ENCODE data around the gene CCDC187.
A peak's percentile ranks its signal among the peaks of the same experiment; 100 is the strongest.

The CCDC187 gene

DNA sequence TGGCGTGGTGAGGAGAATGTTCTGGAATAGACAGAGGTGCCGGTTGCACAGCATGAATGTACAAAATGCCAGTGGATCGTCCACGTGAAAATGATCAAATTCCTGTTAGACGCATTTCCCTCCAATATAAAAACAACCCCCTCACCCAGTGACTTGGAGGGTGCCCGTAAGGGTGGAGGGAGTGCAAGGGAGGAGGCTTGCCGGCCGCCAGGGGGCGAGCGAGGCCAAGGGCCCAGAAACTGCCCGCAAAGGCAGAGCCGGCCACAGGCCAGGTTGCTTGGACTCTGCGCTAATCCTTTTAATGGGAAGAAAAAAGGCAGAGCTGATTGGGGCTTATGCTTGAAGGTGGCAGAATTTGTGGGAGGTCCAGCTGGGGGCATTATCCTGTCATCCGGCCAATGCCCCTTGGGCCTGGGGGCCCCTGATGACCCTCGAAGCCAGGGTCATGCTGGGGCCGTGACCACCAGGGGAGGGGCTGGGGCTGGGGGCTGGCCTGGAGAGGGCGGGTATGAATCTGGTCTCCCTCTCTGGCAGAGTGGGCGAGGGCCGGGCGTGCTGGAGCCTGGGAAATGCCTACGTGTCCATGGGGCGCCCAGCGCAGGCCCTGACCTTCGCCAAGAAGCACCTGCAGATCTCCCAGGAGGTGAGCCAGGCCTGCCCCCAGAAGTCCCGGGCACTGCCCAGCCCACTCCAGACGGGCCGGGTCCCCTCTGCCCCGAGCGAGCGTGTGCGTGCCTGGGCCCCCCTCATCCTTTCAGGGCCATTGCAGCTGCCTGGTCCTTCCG is 35.5 kb upstream of the CCDC187 start:
- DNase-seq = peak; percentile 35

GRCh38 chr9:136338511-136338910 is 34.6 kb upstream of the CCDC187 start:
- DNase-seq = no peak

- no peak for DNase-seq
Measured at GRCh38 chr9:136337416-136338395, 33.8 kb upstream of the CCDC187 start.

DNA sequence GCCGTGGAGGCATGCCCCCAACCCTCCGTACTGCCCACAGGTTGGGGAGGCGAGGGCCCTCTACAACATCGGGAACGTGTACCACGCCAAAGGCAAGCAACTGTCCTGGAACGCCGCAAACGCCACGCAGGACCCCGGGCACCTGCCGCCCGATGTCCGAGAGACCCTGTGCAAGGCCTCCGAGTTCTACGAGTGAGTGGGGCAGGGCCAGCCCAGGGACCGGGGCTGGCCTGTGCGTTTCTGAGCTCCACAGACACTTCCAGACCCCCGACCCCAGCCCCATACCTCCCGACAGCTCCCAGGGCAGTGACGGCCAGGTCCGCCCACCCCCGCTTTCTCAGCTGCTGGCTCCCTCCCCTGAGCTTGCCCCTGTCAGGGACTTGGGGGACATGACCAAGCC is 33.0 kb upstream of the CCDC187 start:
- DNase-seq = no peak

DNA sequence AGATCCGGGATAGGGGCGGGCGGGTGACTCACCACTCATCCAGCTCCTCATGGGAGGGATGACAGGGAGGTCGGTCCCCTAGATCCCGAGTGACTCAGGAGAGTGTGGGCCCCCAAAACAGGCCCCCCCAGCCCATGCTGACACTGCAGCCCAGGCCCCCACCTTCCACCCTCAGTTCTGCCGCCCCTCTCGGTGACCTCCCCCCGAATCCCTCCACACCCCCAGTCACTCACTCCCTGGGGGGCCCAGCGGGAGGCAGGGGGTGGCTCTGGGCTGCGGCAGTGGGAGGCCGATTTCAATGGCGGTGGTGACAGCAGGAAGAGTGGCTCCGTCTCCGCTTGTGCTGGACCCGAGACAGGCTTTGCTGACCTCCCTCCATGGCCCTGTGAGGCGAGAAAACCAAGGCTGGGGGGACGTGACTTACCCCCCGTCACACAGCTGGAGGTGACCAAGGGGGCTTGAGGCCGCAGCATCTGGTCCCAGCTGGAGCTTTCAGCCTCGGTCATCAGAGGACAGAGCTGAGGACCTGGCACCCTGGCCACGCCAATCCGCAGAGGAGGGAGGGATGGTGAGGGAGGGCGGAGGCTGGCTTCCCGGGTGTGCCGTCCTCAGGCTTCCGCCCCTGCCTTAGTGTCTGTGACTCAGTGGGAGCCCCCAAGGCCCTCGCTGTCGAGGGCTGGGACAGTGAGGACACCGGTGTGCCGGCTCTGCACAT is 32.4 kb upstream of the CCDC187 start:
- DNase-seq = no peak

GRCh38 chr9:136335296-136336155 is 31.6 kb upstream of the CCDC187 start:
- DNase-seq = no peak

GRCh38 chr9:136334541-136334940 is 30.6 kb upstream of the CCDC187 start:
- DNase-seq = no peak

DNA sequence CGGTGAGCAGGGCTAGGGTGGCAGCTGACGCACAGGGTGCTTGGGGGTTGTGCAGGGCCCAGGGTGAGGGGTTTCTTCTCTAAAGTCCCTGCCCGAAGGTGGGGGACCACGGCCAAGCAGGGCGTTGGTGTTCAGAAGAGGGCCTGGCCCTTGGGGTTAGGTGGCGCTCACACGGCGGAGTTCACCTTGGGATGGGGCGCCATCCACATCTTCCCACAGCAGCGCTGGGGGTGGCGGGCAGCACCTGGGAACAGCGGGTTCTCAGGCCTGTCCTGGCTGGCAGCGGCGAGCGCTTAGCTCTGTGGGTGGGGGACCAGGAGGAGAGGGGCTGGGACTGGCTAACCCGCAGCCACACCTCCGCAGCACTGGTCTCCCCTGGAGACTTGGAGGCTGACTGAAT is 29.6 kb upstream of the CCDC187 start:
- no peak for DNase-seq

DNA sequence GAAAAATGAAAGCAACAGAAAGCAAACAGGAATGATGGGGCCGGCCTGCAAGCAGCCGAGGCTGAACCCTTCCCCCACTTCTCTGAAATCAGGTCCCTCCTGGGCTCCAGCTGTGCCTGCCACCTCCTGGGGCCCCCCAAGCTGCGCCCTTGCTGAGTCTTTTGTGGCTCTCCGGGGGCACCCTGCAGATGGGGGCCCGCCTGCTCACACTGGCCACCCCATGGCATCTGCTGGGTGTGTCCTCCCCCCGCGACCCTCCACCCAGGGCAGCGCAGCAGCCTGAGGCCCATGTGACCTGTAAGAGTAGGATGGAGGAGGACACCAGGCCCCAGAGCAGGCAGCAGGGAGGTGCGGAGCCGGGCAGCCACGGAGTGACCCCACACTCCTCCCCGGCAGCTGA is 29.2 kb upstream of the CCDC187 start:
- DNase-seq = no peak

GRCh38 chr9:136332482-136332983 is 28.6 kb upstream of the CCDC187 start:
- DNase-seq = no peak

GRCh38 chr9:136331556-136332481 is 27.9 kb upstream of the CCDC187 start:
- no peak for DNase-seq

GRCh38 chr9:136331030-136331429 is 27.1 kb upstream of the CCDC187 start:
- DNase-seq = no peak

DNA sequence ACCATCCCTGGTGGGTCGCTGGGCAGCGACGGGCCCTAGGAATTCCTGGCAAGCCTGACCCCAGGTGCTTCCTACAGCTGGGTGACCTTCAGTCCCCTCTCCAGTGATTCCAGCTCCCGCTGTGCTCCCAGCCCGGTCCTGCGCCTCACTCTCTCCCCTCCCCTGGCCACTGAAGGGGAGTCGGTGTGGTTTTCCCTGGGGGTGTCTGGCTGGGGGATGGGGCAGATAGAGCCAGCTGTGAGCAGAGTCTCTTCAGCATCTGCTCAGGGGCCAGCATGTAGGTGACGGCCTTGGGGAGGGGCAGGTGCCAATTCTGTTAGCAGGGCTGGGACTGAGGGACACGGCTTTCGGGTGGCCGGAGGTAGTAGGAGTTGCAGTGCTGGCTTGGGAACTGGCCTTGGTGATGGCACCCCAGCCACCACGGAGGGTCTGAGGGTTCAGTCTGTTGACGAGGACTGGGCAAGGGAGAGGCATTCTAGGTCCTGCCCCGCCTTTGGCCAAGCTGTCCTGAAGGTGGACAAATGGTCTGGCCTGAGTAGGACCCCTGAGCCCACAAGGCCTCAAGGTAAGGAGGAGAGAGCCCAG is 26.6 kb upstream of the CCDC187 start:
- DNase-seq = no peak

GRCh38 chr9:136329636-136330405 is 25.9 kb upstream of the CCDC187 start:
- no peak for DNase-seq

DNA sequence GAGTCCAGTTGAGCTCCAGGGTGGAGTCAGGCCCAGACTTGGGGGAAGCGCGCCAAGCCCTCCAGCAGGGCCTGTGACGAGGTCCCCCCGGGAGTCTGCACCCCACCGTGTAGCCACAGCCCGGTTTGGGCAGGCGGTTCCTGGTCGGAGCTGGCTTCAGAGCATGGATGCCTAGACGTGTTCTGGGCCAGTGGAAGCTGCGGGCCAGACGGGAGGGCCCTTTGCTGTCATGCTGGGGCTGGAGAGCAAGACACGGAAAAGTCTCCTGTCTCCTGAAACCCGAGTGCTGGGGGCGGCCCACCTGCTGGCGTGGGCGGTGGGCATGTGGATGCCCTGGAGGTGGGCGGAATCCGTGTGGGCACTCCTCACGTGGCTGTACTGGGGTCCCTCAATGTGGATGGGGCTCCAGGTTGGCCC is 25.3 kb upstream of the CCDC187 start:
- DNase-seq = no peak

GRCh38 chr9:136328622-136329041 is 24.7 kb upstream of the CCDC187 start:
- DNase-seq = no peak

- DNase-seq = no peak
Measured at GRCh38 chr9:136328011-136328621, 24.2 kb upstream of the CCDC187 start.

DNA sequence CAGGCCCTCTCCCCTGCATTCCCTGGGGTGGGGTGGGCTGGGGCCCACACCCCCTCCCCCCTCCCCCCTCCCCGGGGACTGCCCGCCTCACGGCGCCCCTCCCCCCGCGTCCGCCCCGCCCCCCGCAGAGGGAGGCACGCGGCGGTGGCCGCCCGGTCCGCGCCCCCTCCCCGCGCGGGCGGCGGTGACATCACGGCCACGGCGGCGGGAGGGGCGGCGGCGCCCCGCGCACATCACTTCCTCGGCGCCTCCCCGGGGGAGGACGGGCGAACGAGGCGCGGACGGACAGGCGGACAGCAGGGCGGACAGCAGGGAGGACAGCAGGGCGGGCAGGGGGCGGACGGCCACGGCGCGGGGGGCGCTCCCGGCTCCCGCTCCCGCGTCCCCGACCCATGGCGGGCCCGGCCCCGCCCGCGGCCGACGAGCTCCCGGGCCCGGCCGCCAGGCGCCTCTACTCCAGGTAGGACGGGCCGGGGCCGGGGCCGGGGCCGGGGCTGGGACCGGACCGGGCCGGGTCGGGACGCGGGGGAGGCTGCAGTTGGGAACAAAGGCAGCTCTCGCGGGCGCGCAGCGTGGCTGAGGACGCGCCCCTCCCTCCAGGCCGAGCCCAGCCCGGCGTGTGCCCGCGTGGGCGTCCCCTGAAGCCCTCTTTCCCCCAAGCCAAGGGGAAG is 23.5 kb upstream of the CCDC187 start, which contains the start of gene GPSM1:
TSS of gene GPSM1 (plus strand) at position 236 of the 671 bp plus-strand sequence. CDS start at position 393, 157 bp downstream.
- no peak for DNase-seq
